Uterus (tissue), 2 donors: ENCODE results near the gene PCDH1.

Experiments
- CTCF ChIP-seq, 4 experiments: fragments of 200-600 bp in 2 of 4; fragments of 450-650 bp in 2 of 4; sonication (generic) in 2 of 4; IDR thresholded peaks; one replicate each; pipeline ENCODE4 v1.5.1; 2016 to 2019; ENCODE audit warnings: antibody characterized with exemption in 4 of 4, mild to moderate bottlenecking in 2 of 4, moderate library complexity in 1 of 4
- POLR2A ChIP-seq, 2 donors: fragments of 450-650 bp; IDR thresholded peaks; one replicate each; pipeline ENCODE4 v1.6.1; 2016; ENCODE audit warnings: antibody characterized with exemption in 2 of 2, mild to moderate bottlenecking in 1 of 2, moderate library complexity in 1 of 2

GRCh38 chr5:141878711-141879425 lies 658 bp upstream of the PCDH1 start:
- TF ChIP-seq CTCF (IDR thresholded peaks at IDR 0.05) (peak; percentile 93 to 96 (median 95)), POLR2A (IDR thresholded peaks at IDR 0.05) (no peak)
